HCT116 (cell line): ENCODE data around the gene C3orf70. TPM values are rescaled to one million over a fixed set of nuclear protein-coding genes. Genes with fewer than 3 reads are reported as not detected.

Experiments
- ATAC-seq: fragments of 200-7000 bp; cut with Tn5 transposase; 2 replicates; pipeline ENCODE4 v1.9.1; 2020; ENCODE audit warnings: mild to moderate bottlenecking, moderate library complexity
- BruUV-seq: library from RNA; stranded (reverse); fragments of 400-500 nt; replicated peaks from 2 replicates; lab custom pipeline; 2021; lab: Mats Ljungman, UMichigan
- CTCF ChIA-PET: fragments of 300-600 bp; sonication (Branson Sonifier 250); formaldehyde crosslinking; loops from one replicate; lab custom pipeline; 2021; ENCODE audit warnings: antibody characterized with exemption; lab: Charles Lee
- POLR2A ChIA-PET: fragments of 300-600, 350-600 bp; sonication (Branson Sonifier 250); formaldehyde crosslinking; loops from one replicate; lab custom pipeline; 2021; ENCODE audit warnings: antibody characterized with exemption; lab: Charles Lee
- RAD21 ChIA-PET, 2 experiments: fragments of 300-600 bp; sonication (Branson Sonifier 250); formaldehyde crosslinking; loops; one replicate each; lab custom pipeline; 2023; ENCODE audit warnings: low total read pairs in 2 of 2; ENCODE audit not compliant: uncharacterized antibody in 2 of 2, unreplicated experiment in 2 of 2, low non-redundant PET in 1 of 2; lab: Charles Lee
- DNase-seq: peaks from one replicate; pipeline ENCODE4 v3.0.0-alpha.2; 2010; ENCODE audit warnings: low read depth, low spot score
- H2AFZ ChIP-seq: fragments of 200-600 bp; shearing (Covaris generic), sonication (generic); 2 replicates; pipeline ENCODE4 v1.6.1; 2017; ENCODE audit warnings: low read depth, mixed run types, mixed read lengths, antibody characterized with exemption, low read length; ENCODE audit not compliant: poor library complexity, severe bottlenecking
- H3K27ac ChIP-seq: 2 replicates; pipeline ENCODE4 v1.5.1; 2012; ENCODE audit warnings: low read depth, low read length
- H3K27me3 ChIP-seq: fragments of 200-600 bp; sonication (generic); 2 replicates; pipeline ENCODE4 v1.6.1; 2016; ENCODE audit warnings: mixed run types, low read length, mixed read lengths; ENCODE audit not compliant: insufficient read depth
- H3K36me3 ChIP-seq, 2 experiments: fragments of 200-500 bp in 1 of 2; fragments of 200-600 bp in 1 of 2; sonication (Bioruptor generic) in 1 of 2; sonication (generic) in 1 of 2; 2 replicates each; pipeline versions ENCODE4 v1.5.1 to v1.6.1; 2014 to 2016; ENCODE audit warnings: low read length in 2 of 2, inconsistent platforms in 1 of 2, mixed read lengths in 1 of 2, mixed run types in 1 of 2; ENCODE audit not compliant: insufficient read depth in 2 of 2, control insufficient read depth in 1 of 2
- H3K4me1 ChIP-seq, 2 experiments: fragments of 200-600 bp in 1 of 2; sonication (generic) in 1 of 2; 2 replicates each; pipeline versions ENCODE4 v1.5.1 to v1.6.1; 2012 to 2017; ENCODE audit warnings: low read length in 2 of 2, inconsistent platforms in 1 of 2, mild to moderate bottlenecking in 1 of 2, mixed read lengths in 1 of 2, mixed run types in 1 of 2, moderate library complexity in 1 of 2; ENCODE audit not compliant: insufficient read depth in 2 of 2, control insufficient read depth in 1 of 2
- H3K4me2 ChIP-seq: fragments of 200-600 bp; sonication (generic); 2 replicates; pipeline ENCODE4 v1.6.1; 2017; ENCODE audit warnings: mixed run types, low read length, mixed read lengths
- H3K4me3 ChIP-seq, 2 experiments: fragments of 200-600 bp in 1 of 2; sonication (generic) in 1 of 2; replicated peaks in 1 of 2; 2 replicates each; pipeline ENCODE4 v1.5.1; 2011 to 2016; ENCODE audit warnings: low read length in 2 of 2, control low read depth in 1 of 2, low read depth in 1 of 2, mild to moderate bottlenecking in 1 of 2, mixed read lengths in 1 of 2, mixed run types in 1 of 2
- H3K79me2 ChIP-seq: fragments of 200-600 bp; sonication (generic); 2 replicates; pipeline ENCODE4 v1.6.1; 2017; ENCODE audit warnings: mild to moderate bottlenecking, mixed run types, low read length, moderate library complexity, mixed read lengths; ENCODE audit not compliant: insufficient read depth
- H3K9ac ChIP-seq: fragments of 200-600 bp; sonication (generic); 2 replicates; pipeline ENCODE4 v1.6.1; 2016; ENCODE audit warnings: low read length, mixed read lengths
- H3K9me2 ChIP-seq: fragments of 200-600 bp; sonication (generic), shearing (Covaris generic); 2 replicates; pipeline ENCODE4 v1.6.1; 2017; ENCODE audit warnings: mixed run types, mild to moderate bottlenecking, moderate library complexity; ENCODE audit not compliant: insufficient read depth
- H3K9me3 ChIP-seq, 2 experiments: fragments of 200-500 bp in 1 of 2; fragments of 200-600 bp in 1 of 2; sonication (Bioruptor generic) in 1 of 2; sonication (generic) in 1 of 2; 2 replicates each; pipeline ENCODE4 v1.6.1; 2014 to 2017; ENCODE audit warnings: low read length in 2 of 2, mixed read lengths in 2 of 2, inconsistent platforms in 1 of 2, low read depth in 1 of 2, mild to moderate bottlenecking in 1 of 2, mixed run types in 1 of 2, moderate library complexity in 1 of 2; ENCODE audit not compliant: control insufficient read depth in 1 of 2, insufficient read depth in 1 of 2
- H4K20me1 ChIP-seq: fragments of 200-600 bp; sonication (generic), shearing (Covaris generic); 2 replicates; pipeline ENCODE4 v1.6.1; 2017; ENCODE audit warnings: mixed run types, mild to moderate bottlenecking, moderate library complexity; ENCODE audit not compliant: insufficient read depth
- CBX3 ChIP-seq: IDR thresholded peaks from 2 replicates; pipeline ENCODE4 v1.6.1; 2012; ENCODE audit warnings: low read depth
- CEBPB ChIP-seq: IDR thresholded peaks from 2 replicates; pipeline ENCODE4 v1.6.1; 2012; ENCODE audit warnings: low read depth
- EGR1 ChIP-seq: IDR thresholded peaks from 2 replicates; pipeline ENCODE4 v1.6.1; 2012; ENCODE audit warnings: low read depth
- ELF1 ChIP-seq: IDR thresholded peaks from 2 replicates; pipeline ENCODE4 v1.6.1; 2012; ENCODE audit warnings: low read depth, borderline replicate concordance
- FOSL1 ChIP-seq: IDR thresholded peaks from 2 replicates; pipeline ENCODE4 v1.6.1; 2012; ENCODE audit warnings: low read depth
- POLR2A ChIP-seq: IDR thresholded peaks from 2 replicates; pipeline ENCODE4 v1.7.0; 2011; ENCODE audit warnings: borderline replicate concordance; ENCODE audit not compliant: insufficient read depth, insufficient read length; ENCODE audit errors: extremely low read depth
- POLR2AphosphoS5 ChIP-seq: IDR thresholded peaks from 2 replicates; pipeline ENCODE4 v1.6.1; 2011; ENCODE audit warnings: mild to moderate bottlenecking, low read depth, low read length, moderate library complexity
- RAD21 ChIP-seq: IDR thresholded peaks from 2 replicates; pipeline ENCODE4 v1.6.1; 2012; ENCODE audit warnings: low read depth, mild to moderate bottlenecking
- SIN3A ChIP-seq: IDR thresholded peaks from 2 replicates; pipeline ENCODE4 v1.6.1; 2012; ENCODE audit warnings: low read depth
- SP1 ChIP-seq: IDR thresholded peaks from 2 replicates; pipeline ENCODE4 v1.6.1; 2012; ENCODE audit warnings: low read depth
- SRF ChIP-seq: IDR thresholded peaks from 2 replicates; pipeline ENCODE4 v1.6.1; 2012; ENCODE audit warnings: low read depth
- TCF7L2 ChIP-seq: IDR thresholded peaks from 2 replicates; pipeline ENCODE4 v1.7.0; 2011; ENCODE audit warnings: borderline replicate concordance, inconsistent platforms; ENCODE audit not compliant: insufficient read depth, insufficient read length; ENCODE audit errors: extremely low read depth
- ZFX ChIP-seq: fragments of 450-650 bp; IDR thresholded peaks from 2 replicates; pipeline ENCODE4 v1.6.1; 2017
- ZNF274 ChIP-seq: fragments of 200-500 bp; sonication (Bioruptor generic); IDR thresholded peaks from 2 replicates; pipeline ENCODE4 v1.6.1; 2014; ENCODE audit warnings: mild to moderate bottlenecking, low read depth, low read length, inconsistent platforms
- intact Hi-C: fragments of 100-400 bp; cut with micrococcal nuclease; formaldehyde crosslinking; loops from 2 replicates; pipeline ENCODE4 v1.10.0; 2022
- total RNA-seq: library from RNA; stranded (reverse); gene quantifications from one replicate; pipeline ENCODE4 v1.2.1, GENCODE V29; 2021; ENCODE audit not compliant: unreplicated experiment
- TF ChIP-seq, protein P1 (sequence below): IDR thresholded peaks from 2 replicates; pipeline ENCODE4 v1.6.1; 2011; ENCODE audit warnings: mild to moderate bottlenecking, low read length, moderate library complexity; ENCODE audit not compliant: insufficient replicate concordance; ENCODE audit errors: extremely low read depth
- TF ChIP-seq, protein P2 (sequence below), 3 experiments: fragments of 200-600 bp in 1 of 3; sonication (generic) in 1 of 3; IDR thresholded peaks in 2 of 3; conservative IDR thresholded peaks in 1 of 3; 2 replicates each; pipeline ENCODE4 v1.5.1; 2012 to 2017; ENCODE audit warnings: low read depth in 2 of 3, low read length in 2 of 3, antibody characterized with exemption in 1 of 3, borderline replicate concordance in 1 of 3, control low read depth in 1 of 3, mild to moderate bottlenecking in 1 of 3, mixed read lengths in 1 of 3, mixed run types in 1 of 3, moderate library complexity in 1 of 3; ENCODE audit not compliant: insufficient read depth in 1 of 3

Gene C3orf70
- total RNA-seq, 1 experiment from 2014 or later, result not detected

DNA sequence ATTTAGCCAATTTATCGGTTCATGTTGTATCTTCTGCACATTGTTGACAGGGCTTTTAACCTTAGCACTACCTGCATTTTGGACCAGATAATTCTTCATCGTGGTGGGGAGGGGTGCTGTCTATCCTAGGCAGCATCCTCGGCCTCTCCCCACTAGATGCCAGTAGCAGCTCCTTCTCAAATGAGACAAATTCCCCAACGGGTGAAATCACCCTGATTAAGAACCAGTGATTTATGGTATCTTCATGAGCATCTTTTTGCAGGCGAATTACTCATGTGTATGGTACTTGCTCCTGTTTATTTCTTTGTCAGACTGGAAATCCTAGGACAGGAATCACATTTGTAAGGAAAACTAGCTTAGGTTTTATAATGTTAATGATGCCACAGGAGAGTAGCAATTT lies 68.0 kb downstream of the C3orf70 start:
- CTCF ChIA-PET, result no interaction called here
- Histone ChIP-seq H4K20me1 (no peaks in the 10 kb centered on the region), H3K79me2 (no peaks in the 10 kb centered on the region), H3K4me1 (no peaks in the 10 kb centered on the region), H3K36me3 (no peaks in the 10 kb centered on the region), H3K9ac (no peak overlapping the region), H3K27ac (no peak overlapping the region), H3K4me2 (no peak overlapping the region), H3K27me3 (peaks cover 6% of the 10 kb centered on the region; the same call in 1 of the 2 replicates), H3K9me2 (no peaks in the 10 kb centered on the region), H3K9me3 (no peaks in the 10 kb centered on the region), H2AFZ (no peak overlapping the region), H3K4me3 (no peak overlapping the region)
- TF ChIP-seq FOSL1, result no peak
- no peak for TF ChIP-seq CBX3
- TF ChIP-seq TCF7L2, result no peak
- no peak for TF ChIP-seq SP1
- no peak for TF ChIP-seq ZFX
- TF ChIP-seq RAD21, result no peak
- TF ChIP-seq SRF, result no peak
- no peak for TF ChIP-seq SIN3A
- TF ChIP-seq POLR2AphosphoS5, result no peak
- TF ChIP-seq CEBPB, result no peak
- intact Hi-C loops, result no loop called here
- ATAC-seq (no peak), DNase-seq (no peak)
- BruUV-seq, result no TSS peak
- RAD21 ChIA-PET, result no interaction called here
- POLR2A ChIA-PET, result no interaction called here

DNA sequence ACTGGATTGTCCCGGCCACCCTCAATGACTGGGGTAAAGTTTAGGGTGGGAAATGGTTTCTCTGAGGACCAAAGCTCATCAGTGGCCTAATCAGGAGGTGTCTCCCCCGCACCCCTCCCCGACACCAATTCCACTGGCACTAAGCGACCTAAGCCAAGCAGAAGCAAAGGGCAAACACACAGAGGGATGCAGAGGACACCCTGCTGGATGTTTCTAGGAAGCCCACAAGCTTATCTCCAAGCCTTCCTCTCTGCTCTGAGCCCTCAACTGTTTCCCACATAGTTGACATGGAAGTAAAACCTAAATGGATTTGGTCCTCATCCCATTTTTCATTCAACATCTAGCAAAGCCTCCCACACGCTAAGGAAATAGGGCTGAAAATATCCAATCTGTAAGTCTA lies 68.5 kb downstream of the C3orf70 start:
- CTCF ChIA-PET, result no interaction called here
- no peak overlapping the region for H3K4me3 ChIP-seq
- DNase-seq, result no peak
- no peaks in the 10 kb centered on the region for H3K9me2 ChIP-seq
- no peaks in the 10 kb centered on the region for H3K79me2 ChIP-seq
- no peak overlapping the region for H3K27ac ChIP-seq
- no peaks in the 10 kb centered on the region for H3K4me1 ChIP-seq
- no peak overlapping the region for H2AFZ ChIP-seq
- no peaks in the 10 kb centered on the region for H3K9me3 ChIP-seq
- no peaks in the 10 kb centered on the region for H4K20me1 ChIP-seq
- H3K27me3 ChIP-seq, result peaks cover 6% of the 10 kb centered on the region; the same call in 1 of the 2 replicates
- no peak for ATAC-seq
- POLR2A ChIA-PET, result no interaction called here
- no TSS peak for BruUV-seq
- H3K36me3 ChIP-seq, result no peaks in the 10 kb centered on the region
- TF ChIP-seq POLR2AphosphoS5 (no peak), SP1 (no peak), RAD21 (no peak), EGR1 (no peak), ELF1 (no peak), ZFX (no peak), SIN3A (no peak), ZNF274 (no peak), POLR2A (no peak)
- TF ChIP-seq, protein P1, sequence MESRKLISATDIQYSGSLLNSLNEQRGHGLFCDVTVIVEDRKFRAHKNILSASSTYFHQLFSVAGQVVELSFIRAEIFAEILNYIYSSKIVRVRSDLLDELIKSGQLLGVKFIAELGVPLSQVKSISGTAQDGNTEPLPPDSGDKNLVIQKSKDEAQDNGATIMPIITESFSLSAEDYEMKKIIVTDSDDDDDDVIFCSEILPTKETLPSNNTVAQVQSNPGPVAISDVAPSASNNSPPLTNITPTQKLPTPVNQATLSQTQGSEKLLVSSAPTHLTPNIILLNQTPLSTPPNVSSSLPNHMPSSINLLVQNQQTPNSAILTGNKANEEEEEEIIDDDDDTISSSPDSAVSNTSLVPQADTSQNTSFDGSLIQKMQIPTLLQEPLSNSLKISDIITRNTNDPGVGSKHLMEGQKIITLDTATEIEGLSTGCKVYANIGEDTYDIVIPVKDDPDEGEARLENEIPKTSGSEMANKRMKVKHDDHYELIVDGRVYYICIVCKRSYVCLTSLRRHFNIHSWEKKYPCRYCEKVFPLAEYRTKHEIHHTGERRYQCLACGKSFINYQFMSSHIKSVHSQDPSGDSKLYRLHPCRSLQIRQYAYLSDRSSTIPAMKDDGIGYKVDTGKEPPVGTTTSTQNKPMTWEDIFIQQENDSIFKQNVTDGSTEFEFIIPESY, result no peak
- TF ChIP-seq, protein P2, sequence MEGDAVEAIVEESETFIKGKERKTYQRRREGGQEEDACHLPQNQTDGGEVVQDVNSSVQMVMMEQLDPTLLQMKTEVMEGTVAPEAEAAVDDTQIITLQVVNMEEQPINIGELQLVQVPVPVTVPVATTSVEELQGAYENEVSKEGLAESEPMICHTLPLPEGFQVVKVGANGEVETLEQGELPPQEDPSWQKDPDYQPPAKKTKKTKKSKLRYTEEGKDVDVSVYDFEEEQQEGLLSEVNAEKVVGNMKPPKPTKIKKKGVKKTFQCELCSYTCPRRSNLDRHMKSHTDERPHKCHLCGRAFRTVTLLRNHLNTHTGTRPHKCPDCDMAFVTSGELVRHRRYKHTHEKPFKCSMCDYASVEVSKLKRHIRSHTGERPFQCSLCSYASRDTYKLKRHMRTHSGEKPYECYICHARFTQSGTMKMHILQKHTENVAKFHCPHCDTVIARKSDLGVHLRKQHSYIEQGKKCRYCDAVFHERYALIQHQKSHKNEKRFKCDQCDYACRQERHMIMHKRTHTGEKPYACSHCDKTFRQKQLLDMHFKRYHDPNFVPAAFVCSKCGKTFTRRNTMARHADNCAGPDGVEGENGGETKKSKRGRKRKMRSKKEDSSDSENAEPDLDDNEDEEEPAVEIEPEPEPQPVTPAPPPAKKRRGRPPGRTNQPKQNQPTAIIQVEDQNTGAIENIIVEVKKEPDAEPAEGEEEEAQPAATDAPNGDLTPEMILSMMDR (IDR thresholded peaks at IDR 0.05 in 2 of 3, conservative IDR thresholded peaks at IDR 0.05 in 1 of 3; ENCODE audit: borderline replicate concordance in 1 of 3, insufficient read depth in 1 of 3, low read depth in 2 of 3, low read length in 2 of 3), result no peak
- no peak overlapping the region for H3K9ac ChIP-seq
- RAD21 ChIA-PET, result no interaction called here
- intact Hi-C loops, result no loop called here
- no peak overlapping the region for H3K4me2 ChIP-seq
